ENCODE data around the gene ABCF1.
A peak's percentile ranks its signal among the peaks of the same experiment; 100 is the strongest.

GRCh38 chr6:30611856-30612194 is 40.6 kb downstream of the ABCF1 start:
- TF ChIP-seq POLR2A (IDR thresholded peaks at IDR 0.05; ENCODE audit: control extremely low read depth in 1 of 2, low read depth in 2 of 2, low read length in 2 of 2) (peak in 1 of 2 experiments; percentile 58; a peak in 2 of 3 replicates), EZH2 (IDR thresholded peaks at IDR 0.05; ENCODE audit: low read depth, low read length, severe bottlenecking) (no peak), SIN3A (conservative IDR thresholded peaks at IDR 0.05 in 1 of 2, IDR thresholded peaks at IDR 0.05 in 1 of 2; ENCODE audit: low read depth in 1 of 2, low read length in 2 of 2) (no peak), CTCF (IDR thresholded peaks at IDR 0.05; ENCODE audit: control extremely low read depth in 1 of 3, insufficient read depth in 1 of 3, low read depth in 1 of 3, low read length in 3 of 3) (no peak), CREB1 (IDR thresholded peaks at IDR 0.05) (no peak), POLR2AphosphoS5 (IDR thresholded peaks at IDR 0.05; ENCODE audit: low read depth, low read length) (no peak), E2F6 (IDR thresholded peaks at IDR 0.05) (no peak), CBX8 (IDR thresholded peaks at IDR 0.05; ENCODE audit: borderline replicate concordance, low read depth, low read length) (no peak), CEBPB (IDR thresholded peaks at IDR 0.05; ENCODE audit: low read depth, low read length) (no peak), PHF8 (conservative IDR thresholded peaks at IDR 0.05; ENCODE audit: low read depth, low read length) (no peak), TAF1 (IDR thresholded peaks at IDR 0.05; ENCODE audit: low read depth, low read length) (no peak), BRCA1 (IDR thresholded peaks at IDR 0.05; ENCODE audit: low read depth, low read length) (no peak), RNF2 (IDR thresholded peaks at IDR 0.05; ENCODE audit: borderline replicate concordance, low read depth, low read length, missing control alignments, poor library complexity, severe bottlenecking) (no peak)
